T follicular helper cell (primary cell): Measurements from ENCODE around the gene ADGRG6.
"Not testable (repeated sequence)": the region's sequence is repeated elsewhere in the genome, so short reads cannot be mapped to it uniquely, and the experiment has no call there.

Experiments
- DNase-seq: peaks from one replicate; pipeline ENCODE4 v3.0.0-alpha.2; 2020; ENCODE audit warnings: low read depth
- total RNA-seq, 2 experiments: gene quantifications; one replicate each; lab custom pipeline; 2026; lab: John Stamatoyannopoulos, UW

The ADGRG6 gene
- 0.26 to 0.66 reads per million in 2 experiments for total RNA-seq

GRCh38 chr6:142301651-142302391 lies at the start of gene ADGRG6:
Gene ADGRG6, plus strand, starts transcription at chr6:142302007. Its CDS starts 323 bp downstream, at chr6:142302330.
- no peak for DNase-seq

GRCh38 chr6:142254513-142254912 lies 47.3 kb upstream of the ADGRG6 start:
- no peak for DNase-seq

- no peak for DNase-seq
These were observed 46.0 kb upstream of the ADGRG6 start for GRCh38 chr6:142255785-142256184.

- DNase-seq, result no peak
These were observed 43.5 kb upstream of the ADGRG6 start for GRCh38 chr6:142258305-142258704.

- DNase-seq, result no peak
These were observed 43.0 kb upstream of the ADGRG6 start for GRCh38 chr6:142258757-142259156.

GRCh38 chr6:142260748-142261147 lies 41.1 kb upstream of the ADGRG6 start:
- DNase-seq, result no peak

- DNase-seq, result no peak
These were observed 39.6 kb upstream of the ADGRG6 start for GRCh38 chr6:142262231-142262630.

- no peak for DNase-seq
These were observed 36.3 kb upstream of the ADGRG6 start for GRCh38 chr6:142265476-142265875.

- no peak for DNase-seq
These were observed 35.7 kb upstream of the ADGRG6 start for GRCh38 chr6:142266060-142266459.

GRCh38 chr6:142271476-142271875 lies 30.3 kb upstream of the ADGRG6 start:
- DNase-seq, result no peak

GRCh38 chr6:142274656-142275055 lies 27.2 kb upstream of the ADGRG6 start:
- no peak for DNase-seq

- no peak for DNase-seq
These were observed 26.4 kb upstream of the ADGRG6 start for GRCh38 chr6:142275236-142276006.

GRCh38 chr6:142276256-142276655 lies 25.6 kb upstream of the ADGRG6 start:
- DNase-seq, result no peak

GRCh38 chr6:142279350-142280180 lies 22.2 kb upstream of the ADGRG6 start:
- DNase-seq, result no peak

GRCh38 chr6:142280265-142280664 lies 21.5 kb upstream of the ADGRG6 start:
- DNase-seq, result no peak

GRCh38 chr6:142280927-142281326 lies 20.9 kb upstream of the ADGRG6 start:
- DNase-seq, result no peak

GRCh38 chr6:142283138-142283537 lies 18.7 kb upstream of the ADGRG6 start:
- not testable (repeated sequence) for DNase-seq

- DNase-seq, result no peak
These were observed 17.4 kb upstream of the ADGRG6 start for GRCh38 chr6:142284419-142284818.

- no peak for DNase-seq
These were observed 16.3 kb upstream of the ADGRG6 start for GRCh38 chr6:142285235-142286087.

GRCh38 chr6:142286088-142286409 lies 15.8 kb upstream of the ADGRG6 start:
- DNase-seq, result no peak

GRCh38 chr6:142289687-142290086 lies 12.1 kb upstream of the ADGRG6 start:
- no peak for DNase-seq

GRCh38 chr6:142290851-142291250 lies 11.0 kb upstream of the ADGRG6 start:
- no peak for DNase-seq
